Ovary (tissue), 9 donors: ENCODE data around the gene MED8. TPM values are rescaled to one million over a fixed set of nuclear protein-coding genes. Genes with fewer than 3 reads are reported as not detected.

Source experiments
- DNase-seq, 5 donors: peaks; one replicate each; pipeline ENCODE4 v3.0.0-alpha.2; 2019 to 2020
- H3K27ac ChIP-seq, 2 donors: fragments of 200-600 bp; one replicate each; pipeline versions ENCODE4 v1.5.1 to v1.8.0; 2019 to 2022
- H3K27me3 ChIP-seq: fragments of 200-600 bp; one replicate; pipeline ENCODE4 v1.8.0; 2022
- H3K36me3 ChIP-seq: fragments of 200-600 bp; sonication (generic); one replicate; pipeline ENCODE4 v1.5.1; 2019
- H3K4me1 ChIP-seq: one replicate; pipeline ENCODE4 v1.8.1; 2013; ENCODE audit warnings: mild to moderate bottlenecking, moderate library complexity; ENCODE audit not compliant: insufficient read depth
- H3K4me3 ChIP-seq: fragments of 200-600 bp; sonication (generic); one replicate; pipeline ENCODE4 v1.5.1; 2017
- H3K9me3 ChIP-seq, 2 donors: fragments of 200-600 bp in 1 of 2; sonication (generic) in 1 of 2; one replicate each; pipeline versions ENCODE4 v1.5.1 to v1.8.1; 2013 to 2019; ENCODE audit warnings: mild to moderate bottlenecking in 1 of 2, moderate library complexity in 1 of 2
- CTCF ChIP-seq, 3 donors: fragments of 450-650 bp in 2 of 3; fragments of 200-600 bp in 1 of 3; IDR thresholded peaks; one replicate each; pipeline versions ENCODE4 v1.5.1 to v1.8.0; 2016 to 2022; ENCODE audit warnings: antibody characterized with exemption in 3 of 3, mild to moderate bottlenecking in 1 of 3
- EP300 ChIP-seq: sonication (generic); formaldehyde crosslinking; IDR thresholded peaks from one replicate; pipeline ENCODE4 v1.6.1; 2017; ENCODE audit warnings: antibody characterized with exemption
- POLR2A ChIP-seq: fragments of 450-650 bp; IDR thresholded peaks from one replicate; pipeline ENCODE4 v1.6.1; 2017; ENCODE audit warnings: antibody characterized with exemption, mild to moderate bottlenecking, moderate library complexity
- WGBS, 3 donors: extraction: QIAGEN DNeasy Blood & Tissue Kit in 1 of 3; methylation state at CpG; one replicate each; pipeline versions ENCODE4 v1.1.5 to v1.1.7; 2013 to 2017; 5-methylcytosine and 5-hydroxymethylcytosine counted together
- intact Hi-C, 4 donors: fragments of 100-400 bp; cut with DNase I; formaldehyde crosslinking; loops; one replicate each; pipeline versions ENCODE4 v1.11.0 to v1.15.1; 2022 to 2023
- polyA plus RNA-seq, 2 donors: library from polyadenylated mRNA; stranded (reverse); fragments of 200-250 nt in 1 of 2; fragments of 350-450 nt in 1 of 2; fragmentation: Illumina TruSeq in 1 of 2; extraction: RNeasy Lipid Tissue Mini Kit (QIAGEN cat#74804) in 1 of 2; gene quantifications; one replicate each; pipeline ENCODE4 v1.2.3, GENCODE V29; 2013 to 2014
- total RNA-seq, 7 donors: library from RNA; depleted of rRNA in 2 of 7; stranded (reverse); fragments of >200 nt in 2 of 7; fragmentation: NEBNext Ultra II Directional in 3 of 7; extraction: Animal tissue kit (Norgen Biotek cat#: 25700) in 3 of 7; gene quantifications; one replicate each; pipeline versions ENCODE4 v1.1.0 to v1.2.4, GENCODE V29; 2016 to 2023
- donor health status: DM: no; HTN: no; CAD: no; lungs with moderate emphysema.
- donor health status: DM: no; HTN: no; CAD: no.
- donor health status: Bipolar disorder and iron deficiency.
- donor health status: DM: yes; HTN: yes; CAD: no.
- donor health status: DM: no; HTN: no; CAD: no.
- donor health status: DM: yes; HTN: yes; CAD: no.

MED8 gene
- total and polyA plus RNA-seq, 9 donors = 13.7 to 40.0 (median 26.0) TPM

DNA sequence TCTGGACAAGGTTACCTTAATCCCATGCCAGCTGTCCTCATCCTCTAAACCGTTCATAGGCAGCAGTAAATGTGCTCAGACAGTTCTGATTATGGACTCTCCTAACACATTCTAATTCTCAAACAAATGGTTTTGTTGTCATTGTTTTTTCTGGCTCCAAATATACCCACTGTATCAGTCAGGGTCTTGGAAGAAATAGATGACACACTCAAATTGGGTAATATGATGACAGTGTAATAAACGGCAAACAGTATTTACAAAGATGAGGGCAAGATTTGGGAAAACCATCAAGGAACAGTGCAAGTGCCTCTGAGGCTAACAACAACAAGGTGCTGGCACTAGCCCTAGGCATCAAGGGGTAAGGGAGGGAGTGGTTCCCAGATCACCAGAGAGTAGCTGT lies 35.1 kb downstream of the MED8 start:
- intact Hi-C loops = no loop called here

DNA sequence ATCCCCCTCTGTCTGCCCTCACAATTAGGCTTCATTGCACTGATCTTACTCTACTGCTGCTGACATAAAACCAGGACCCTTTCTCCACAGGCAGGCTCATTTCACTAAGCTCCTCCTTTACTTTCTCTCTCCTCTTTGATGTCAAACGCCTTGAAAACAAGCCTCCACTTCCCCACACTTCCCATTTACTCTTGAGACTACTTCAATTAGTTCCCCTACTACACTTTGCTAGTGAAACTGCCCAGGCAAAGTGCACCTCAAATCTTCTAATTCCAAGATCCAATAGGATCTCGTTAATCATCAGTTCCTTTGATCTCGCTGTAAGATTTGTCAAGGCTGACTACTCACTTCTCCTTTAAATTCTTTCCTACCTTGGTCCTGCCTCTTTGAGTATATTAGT lies 36.7 kb downstream of the MED8 start:
- no peaks in the 10 kb centered on the region for H3K4me1 ChIP-seq
- TF ChIP-seq EP300 = no peak
- TF ChIP-seq POLR2A = no peak
- TF ChIP-seq CTCF (IDR thresholded peaks at IDR 0.05) = no peak
- no peak for DNase-seq
- no peak overlapping the region for H3K27ac ChIP-seq
- 58 to 65% (median 59%) methylated on average over 3 of the region's 3 CpGs for WGBS, 3 donors
- no peak overlapping the region for H3K4me3 ChIP-seq
- no peaks in the 10 kb centered on the region for H3K36me3 ChIP-seq
- intact Hi-C loops = no loop called here
- no peaks in the 10 kb centered on the region for H3K9me3 ChIP-seq
- H3K27me3 ChIP-seq = no peaks in the 10 kb centered on the region

More for the DNA sequence above, 35.1 kb downstream of the MED8 start:
- Histone ChIP-seq H3K27ac (no peak overlapping the region), H3K27me3 (no peaks in the 10 kb centered on the region), H3K4me1 (peaks cover 5% of the 10 kb centered on the region), H3K4me3 (no peak overlapping the region), H3K9me3 (no peaks in the 10 kb centered on the region), H3K36me3 (no peaks in the 10 kb centered on the region)
- no peak for DNase-seq
- 72 to 81% (median 77%) methylated on average over 2 of the region's 2 CpGs for WGBS, 3 donors
- TF ChIP-seq POLR2A (no peak), CTCF (IDR thresholded peaks at IDR 0.05) (no peak), EP300 (no peak)

DNA sequence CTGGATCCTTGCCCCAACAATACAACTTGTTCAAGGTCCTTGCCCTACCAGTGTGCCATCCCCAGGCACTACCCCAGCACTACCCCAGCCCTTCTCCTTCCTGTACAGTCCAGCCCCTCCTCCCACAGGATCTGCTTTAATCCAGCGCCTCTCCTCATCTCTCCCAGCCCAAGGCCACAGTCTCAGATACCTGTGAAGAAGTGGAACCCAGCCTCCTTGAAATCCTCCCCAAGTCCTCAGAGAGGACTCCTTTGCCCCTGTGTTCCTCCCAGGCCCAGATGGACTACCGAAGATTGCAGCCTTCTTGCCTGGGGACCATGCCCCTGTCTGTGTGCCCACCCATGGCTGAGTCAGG lies 37.3 kb downstream of the MED8 start:
- H3K4me3 ChIP-seq = no peak overlapping the region
- intact Hi-C loops = no loop called here
- no peaks in the 10 kb centered on the region for H3K27me3 ChIP-seq
- H3K4me1 ChIP-seq = no peaks in the 10 kb centered on the region
- DNase-seq = no peak
- no peak for TF ChIP-seq CTCF (IDR thresholded peaks at IDR 0.05)
- TF ChIP-seq EP300 = no peak
- no peak for TF ChIP-seq POLR2A
- no peak overlapping the region for H3K27ac ChIP-seq
- no peaks in the 10 kb centered on the region for H3K9me3 ChIP-seq
- 79 to 91% (median 80%) methylated on average over 2 of the region's 2 CpGs for WGBS, 3 donors
- H3K36me3 ChIP-seq = no peaks in the 10 kb centered on the region

DNA sequence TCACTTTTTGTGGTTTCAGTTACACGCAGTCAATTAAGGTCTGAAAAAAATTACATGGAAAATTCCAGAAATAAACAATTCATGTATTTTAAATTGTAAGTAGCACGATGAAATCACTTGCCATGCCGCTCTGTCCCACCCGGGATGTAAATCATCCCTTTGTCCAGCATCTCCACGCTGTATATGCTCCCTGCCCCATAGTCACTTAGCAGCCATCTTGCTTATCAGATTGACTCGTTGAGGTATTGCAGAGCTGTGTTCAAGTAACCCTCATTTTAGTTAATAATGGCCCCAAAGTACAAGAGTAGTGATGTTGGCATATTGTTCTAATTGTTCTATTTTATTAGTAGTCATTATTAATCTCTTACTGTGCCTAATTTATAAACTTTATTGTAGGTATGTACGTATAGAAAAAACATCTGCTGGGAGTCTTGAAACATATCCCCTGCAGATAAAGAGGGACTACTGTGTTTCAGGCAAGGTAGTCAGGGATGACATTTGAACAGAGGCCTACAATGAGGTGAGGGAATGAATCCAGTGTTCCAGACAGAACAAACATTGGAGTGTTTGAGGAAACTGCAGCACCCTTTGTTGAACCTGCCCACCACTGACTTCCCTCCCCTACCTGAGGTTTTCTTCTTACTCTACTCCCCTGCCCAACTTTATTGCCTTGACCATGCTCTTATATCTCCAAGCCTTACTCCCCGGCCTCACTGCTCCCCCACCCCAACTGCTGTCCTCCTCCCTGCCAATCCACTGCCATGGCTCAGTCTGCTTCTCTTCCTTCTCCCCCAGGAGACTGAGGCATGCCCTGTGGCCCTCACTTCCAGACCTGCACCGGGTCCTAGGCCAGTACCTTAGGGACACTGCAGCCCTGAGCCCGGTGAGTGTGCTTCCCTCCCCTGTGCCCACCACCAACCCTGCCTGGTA lies 37.9 kb downstream of the MED8 start:
- Histone ChIP-seq H3K4me1 (no peaks in the 10 kb centered on the region), H3K4me3 (no peak overlapping the region), H3K36me3 (no peaks in the 10 kb centered on the region), H3K9me3 (no peaks in the 10 kb centered on the region), H3K27me3 (no peaks in the 10 kb centered on the region), H3K27ac (no peak overlapping the region)
- intact Hi-C loops = no loop called here
- no peak for DNase-seq
- no peak for TF ChIP-seq CTCF (IDR thresholded peaks at IDR 0.05)
- no peak for TF ChIP-seq EP300
- TF ChIP-seq POLR2A = no peak
- WGBS, 3 donors = 83 to 87% (median 83%) methylated on average over 10 of the region's 10 CpGs
